HG03095 (cell line): ENCODE results near the gene SORCS3.
A peak's percentile ranks its signal among the peaks of the same experiment; 100 is the strongest.

Experiments
- ATAC-seq: cut with Tn5 transposase; IDR thresholded peaks from one replicate; pipeline ENCODE4 v1.9.1; 2021; ENCODE audit warnings: moderate library complexity; ENCODE audit not compliant: unreplicated experiment

The SORCS3 gene

DNA sequence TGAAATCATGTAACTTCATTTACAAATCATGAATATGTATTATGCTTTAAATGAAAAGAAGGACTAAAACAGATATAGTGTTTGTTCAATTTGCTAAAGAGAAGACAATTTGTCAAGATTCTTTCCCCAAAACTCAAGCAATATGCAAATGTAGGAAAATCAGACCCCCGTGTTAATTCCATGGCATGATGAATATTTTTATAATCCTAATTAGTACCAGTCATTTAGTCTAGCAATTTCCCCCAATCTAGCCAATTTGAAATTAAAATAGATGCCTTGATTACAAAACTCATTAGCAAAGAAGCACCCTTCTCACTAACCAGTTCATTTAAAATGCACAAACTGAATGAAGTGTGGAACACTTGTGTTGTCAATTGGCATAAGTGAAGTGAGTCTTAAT, 347.6 kb downstream of the SORCS3 start:
- ATAC-seq: no peak

DNA sequence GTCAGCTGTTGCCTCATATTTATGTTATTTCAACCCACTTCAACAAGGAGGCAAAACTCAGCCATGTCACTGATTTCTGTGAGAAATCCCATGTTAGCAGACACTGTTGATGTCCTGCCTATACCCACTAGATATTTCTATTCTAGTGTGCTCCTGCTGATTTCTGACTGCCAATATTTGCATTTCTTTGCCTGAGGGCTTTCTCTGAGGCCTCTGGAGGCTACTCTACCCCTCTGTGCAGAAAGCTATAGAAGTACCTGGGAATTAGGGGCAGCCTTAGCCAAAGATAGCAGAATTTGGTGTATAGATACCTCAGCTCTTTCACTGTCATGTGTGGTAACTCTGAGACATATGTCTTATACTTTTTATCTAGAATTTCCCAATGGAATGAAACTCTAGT, 348.8 kb downstream of the SORCS3 start:
- no peak for ATAC-seq

GRCh38 chr10:104993085-104993484, 352.0 kb downstream of the SORCS3 start:
- ATAC-seq: no peak

DNA sequence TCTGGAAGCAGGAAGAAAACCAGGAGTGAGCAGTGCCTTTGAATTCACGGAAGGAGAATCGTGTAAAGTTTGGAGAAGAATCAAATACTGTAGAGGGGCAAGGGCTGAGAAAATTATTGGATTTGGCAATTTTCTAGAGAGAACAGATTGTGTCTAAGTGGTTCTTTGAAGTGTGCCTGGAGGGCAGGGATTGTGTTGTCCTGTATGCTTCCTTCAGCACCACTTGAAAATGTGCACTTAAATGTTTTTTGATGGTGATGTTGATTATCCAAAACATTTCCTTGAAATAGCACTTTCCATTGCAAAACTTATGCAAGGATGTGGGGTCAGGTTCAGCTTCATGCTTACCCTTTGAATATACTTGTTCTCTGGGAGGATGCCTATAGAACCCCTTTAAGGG, 360.2 kb downstream of the SORCS3 start:
- no peak for ATAC-seq

DNA sequence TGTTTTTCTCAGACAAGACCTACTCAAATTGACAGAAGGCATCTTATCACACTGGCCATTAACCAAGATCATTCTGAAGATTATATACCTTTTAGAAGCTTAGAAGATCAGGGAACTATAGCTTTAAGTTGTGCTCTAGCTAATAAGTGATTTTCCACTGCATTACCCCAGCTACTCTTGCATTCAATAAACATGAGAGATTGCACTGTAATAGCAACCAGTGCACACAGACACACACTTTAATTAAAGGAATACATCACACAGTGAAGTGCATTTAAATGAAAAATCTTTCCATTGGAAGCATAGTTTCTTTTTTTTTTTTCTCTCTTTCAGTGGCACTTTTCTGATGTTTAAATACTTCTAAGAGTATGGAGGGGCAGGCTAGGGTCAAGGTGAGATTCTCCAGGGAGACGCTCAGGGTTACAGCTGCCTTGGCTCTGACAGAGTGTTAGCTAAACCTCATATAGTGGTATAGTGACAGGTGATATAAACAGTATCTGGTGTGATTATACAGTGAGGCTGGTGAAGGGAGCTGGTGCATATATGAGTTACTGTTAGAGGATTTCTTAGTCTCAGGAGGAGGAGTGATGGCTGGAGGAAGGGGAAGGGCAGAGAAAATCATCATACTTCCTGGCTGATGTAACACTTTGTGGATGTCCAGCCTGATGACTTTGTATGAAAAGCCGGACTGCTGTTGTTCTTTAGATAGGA, 369.5 kb downstream of the SORCS3 start:
- ATAC-seq: no peak

- ATAC-seq: no peak
These were observed 376.0 kb downstream of the SORCS3 start for GRCh38 chr10:105017116-105017515.

DNA sequence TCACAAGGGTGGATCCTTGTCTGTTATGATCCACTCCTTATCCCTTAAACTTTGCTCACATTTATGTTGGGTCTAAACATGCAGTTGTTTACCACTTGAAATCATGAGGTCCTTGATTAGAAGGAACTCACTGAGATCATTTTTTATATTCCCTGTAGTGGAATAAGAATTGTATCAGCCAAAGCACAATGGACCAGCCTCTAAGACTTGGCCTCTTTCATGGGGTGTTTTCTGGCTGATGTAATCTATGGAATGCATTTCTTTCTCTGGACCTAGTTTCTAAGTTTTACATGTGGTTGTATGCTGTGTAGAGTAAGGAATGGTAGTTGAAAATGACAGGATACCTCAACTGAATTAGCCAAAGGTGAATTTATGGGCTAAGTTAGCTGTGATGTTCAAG, 376.6 kb downstream of the SORCS3 start:
- ATAC-seq: no peak

DNA sequence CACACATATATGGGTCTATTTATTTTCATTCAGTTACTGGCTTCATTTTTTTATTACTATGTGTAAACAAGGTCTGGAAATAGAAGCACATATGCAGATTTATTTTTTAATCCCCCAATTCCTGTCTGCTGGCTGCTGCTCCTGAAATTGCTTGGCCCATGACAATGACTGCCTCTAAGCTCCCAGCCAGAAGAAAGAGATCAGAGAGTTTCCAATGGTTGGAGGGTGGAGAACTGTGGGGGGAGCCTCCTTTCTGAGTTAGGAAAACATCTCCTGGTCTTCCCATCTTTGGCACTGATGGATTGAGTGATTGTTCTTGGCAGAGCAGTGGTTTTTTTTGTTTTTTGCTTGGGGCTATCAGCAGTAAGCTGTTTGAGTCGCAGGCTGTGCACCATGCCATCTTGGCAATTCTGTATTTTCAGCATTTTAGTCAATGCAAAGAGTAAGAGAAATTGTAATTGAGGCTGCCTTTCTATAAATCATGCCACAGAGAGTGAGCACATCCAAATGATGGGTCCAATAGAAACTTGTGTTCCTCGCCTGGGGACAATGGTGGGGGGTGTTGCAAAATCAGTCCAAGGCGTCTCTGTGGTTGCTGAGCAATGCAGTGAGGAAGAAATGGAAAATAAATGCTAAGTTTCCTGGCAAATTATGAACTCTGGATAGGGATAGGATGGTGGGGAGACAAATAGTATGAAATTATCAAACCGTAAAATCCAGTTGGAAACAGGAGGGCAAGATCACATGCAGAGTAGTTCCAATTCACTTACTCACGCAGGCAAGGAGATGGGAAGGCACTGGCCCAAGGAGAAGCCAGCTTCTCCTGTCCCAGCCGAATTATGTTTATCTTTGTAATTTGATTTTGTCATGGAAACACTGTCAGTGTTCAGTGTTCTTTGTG, 382.4 kb downstream of the SORCS3 start:
- no peak for ATAC-seq

- ATAC-seq: no peak
These were observed 383.1 kb downstream of the SORCS3 start for GRCh38 chr10:105024184-105024583.

DNA sequence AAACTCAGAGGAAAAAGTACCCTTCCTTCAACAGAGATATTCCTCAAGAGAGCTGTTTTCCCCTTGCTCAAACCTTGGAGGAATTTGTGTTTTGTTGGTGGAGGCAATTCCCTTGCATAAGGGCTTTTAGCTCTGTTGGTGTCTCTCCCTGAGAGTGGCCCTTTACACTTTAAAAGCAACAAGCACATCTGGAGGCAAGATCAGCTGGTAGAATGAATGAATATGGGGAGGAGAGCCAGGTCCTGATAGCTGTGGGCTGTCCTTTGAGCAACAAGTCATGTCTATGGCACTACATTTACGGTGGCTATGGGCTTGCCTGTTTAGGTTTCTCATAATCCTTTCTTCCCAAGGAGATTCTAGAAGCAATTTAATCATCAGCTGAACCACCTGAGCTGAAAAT, 384.0 kb downstream of the SORCS3 start:
- ATAC-seq: no peak

DNA sequence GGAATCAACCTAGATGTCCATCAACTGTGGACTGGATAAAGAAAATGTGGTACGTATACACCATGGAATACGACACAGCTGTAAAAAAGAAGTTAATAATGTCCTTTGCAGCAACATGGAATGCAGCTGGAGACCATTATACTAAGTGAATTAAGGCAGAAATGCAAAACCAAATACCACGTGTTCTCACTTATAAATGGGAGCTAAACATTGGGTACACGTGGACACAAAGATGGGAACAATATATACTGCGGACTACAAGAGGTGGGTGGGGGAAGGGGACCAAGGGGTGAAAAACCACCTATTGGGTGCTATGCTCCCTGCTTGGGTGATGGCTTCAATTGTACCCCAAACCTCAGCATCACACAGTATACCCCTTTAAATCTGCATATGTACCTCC, 385.5 kb downstream of the SORCS3 start:
- ATAC-seq: no peak

GRCh38 chr10:105029286-105029685, 388.2 kb downstream of the SORCS3 start:
- no peak for ATAC-seq

GRCh38 chr10:105037022-105037421, 395.9 kb downstream of the SORCS3 start:
- ATAC-seq: no peak

DNA sequence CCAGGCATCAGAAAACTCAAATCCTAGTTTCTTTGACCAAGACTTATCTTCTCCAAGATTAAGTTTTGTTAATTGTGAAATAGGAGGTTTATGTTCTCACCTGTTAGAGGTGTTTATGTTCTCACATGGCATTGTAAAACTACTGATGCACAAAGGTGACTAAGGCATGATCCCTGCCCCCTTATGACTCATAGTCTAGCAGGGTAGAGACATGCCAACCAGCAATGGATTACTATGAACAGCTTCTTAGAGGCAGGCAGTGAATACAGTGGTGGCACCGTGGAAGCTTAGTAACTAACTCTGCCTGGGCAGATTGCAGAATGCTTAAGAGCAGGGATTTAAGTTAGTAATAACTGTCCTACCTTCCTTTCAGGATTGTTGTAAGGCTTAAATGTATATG, 400.9 kb downstream of the SORCS3 start:
- no peak for ATAC-seq

DNA sequence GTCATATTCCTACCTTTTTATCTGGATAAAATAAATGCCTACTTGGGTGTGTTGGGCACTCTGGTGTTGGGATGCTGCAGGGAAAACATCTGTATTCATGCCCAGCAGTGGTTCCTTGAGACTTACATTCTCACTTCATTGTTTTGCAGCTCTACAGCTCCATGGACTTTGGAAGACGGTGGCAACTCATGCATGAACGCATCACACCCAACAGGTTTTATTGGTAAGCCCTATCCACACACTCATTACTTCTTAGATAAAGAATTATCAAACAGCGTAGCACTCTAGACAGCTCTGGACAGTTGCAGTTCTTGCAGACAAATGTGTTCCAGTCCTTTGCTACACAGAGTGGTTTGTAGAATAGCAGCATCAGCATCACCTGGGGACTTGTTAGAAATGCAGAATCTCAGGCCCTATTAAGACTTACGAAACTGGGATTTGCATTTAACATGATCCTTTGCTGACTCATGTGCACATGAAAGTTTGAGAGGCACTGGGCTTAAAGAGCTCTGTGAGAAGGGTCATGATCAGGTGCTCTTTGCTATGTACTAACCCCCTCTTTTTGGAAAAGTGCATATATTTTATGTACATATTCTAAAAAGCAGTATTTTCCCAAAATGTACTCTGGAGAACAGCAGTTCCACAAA, 401.9 kb downstream of the SORCS3 start:
- no peak for ATAC-seq

- no peak for ATAC-seq
These were observed 403.8 kb downstream of the SORCS3 start for GRCh38 chr10:105044902-105045301.

GRCh38 chr10:105056413-105056812, 415.3 kb downstream of the SORCS3 start:
- no peak for ATAC-seq

DNA sequence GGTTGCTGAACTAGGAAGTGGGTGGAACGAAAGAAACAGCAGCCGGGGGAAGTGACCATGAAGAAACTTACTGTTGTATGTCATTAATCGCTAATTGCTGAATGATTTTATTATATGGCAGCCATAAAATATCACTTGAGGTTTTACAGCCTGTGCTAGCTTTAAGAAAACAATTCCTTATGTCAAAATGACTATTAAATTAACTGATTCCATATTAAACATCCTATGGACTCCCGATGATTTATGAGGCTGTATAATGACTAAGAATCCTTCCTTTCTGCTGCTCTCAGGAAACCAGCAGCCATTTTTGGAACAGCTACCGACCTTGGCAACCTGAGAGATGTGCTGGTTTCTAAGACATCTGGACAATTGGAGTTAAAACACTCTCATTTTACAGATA, 421.9 kb downstream of the SORCS3 start:
- ATAC-seq: no peak

GRCh38 chr10:105063796-105064195, 422.7 kb downstream of the SORCS3 start:
- peak; percentile 66 for ATAC-seq

GRCh38 chr10:105068497-105068896, 427.4 kb downstream of the SORCS3 start:
- no peak for ATAC-seq

GRCh38 chr10:105070249-105070648, 429.2 kb downstream of the SORCS3 start:
- ATAC-seq: no peak

GRCh38 chr10:105070952-105071351, 429.9 kb downstream of the SORCS3 start:
- ATAC-seq: no peak
